ENCODE results near the gene LRSAM1.

LRSAM1 gene

DNA sequence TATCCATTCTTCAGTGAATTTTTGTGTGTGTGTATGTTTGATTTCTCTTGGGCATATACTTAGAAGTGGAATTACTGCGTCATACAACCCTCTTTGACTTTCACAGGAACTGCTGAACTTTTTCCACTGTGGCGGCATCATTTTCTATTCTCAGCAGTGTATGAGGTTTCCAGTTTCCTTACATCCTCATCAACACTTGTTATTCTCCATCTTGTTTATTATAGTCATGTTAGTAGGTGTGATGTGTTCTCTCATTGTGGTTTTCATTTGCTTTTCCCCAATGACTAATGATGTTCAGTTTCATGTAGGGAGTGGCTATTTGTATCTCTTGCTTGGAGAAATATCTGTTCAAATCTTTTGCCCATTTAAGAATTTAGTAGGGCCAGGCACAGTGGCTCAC, 24.6 kb upstream of the LRSAM1 start:
- DNase-seq (ENCODE audit: low spot score) = no peak

DNA sequence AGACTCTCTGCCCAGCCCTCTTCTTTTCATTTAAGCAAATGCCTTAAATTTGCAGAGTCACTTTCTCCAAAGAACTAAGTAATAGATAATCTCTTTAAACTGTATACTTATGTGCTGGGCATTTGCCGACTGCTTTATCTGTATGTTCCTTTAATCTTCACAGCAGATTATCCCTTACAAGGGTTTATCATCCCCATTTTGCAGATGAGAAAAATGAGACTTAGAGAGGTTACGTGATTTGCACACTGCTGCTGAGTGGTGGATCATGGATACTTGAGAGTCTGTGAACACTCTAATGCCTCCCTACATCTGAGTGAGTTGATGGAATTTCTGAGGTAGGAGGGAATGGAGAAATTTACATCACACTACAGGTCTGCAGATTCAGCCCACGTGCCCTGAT, 23.0 kb upstream of the LRSAM1 start:
- no peak for DNase-seq (ENCODE audit: low spot score)

DNA sequence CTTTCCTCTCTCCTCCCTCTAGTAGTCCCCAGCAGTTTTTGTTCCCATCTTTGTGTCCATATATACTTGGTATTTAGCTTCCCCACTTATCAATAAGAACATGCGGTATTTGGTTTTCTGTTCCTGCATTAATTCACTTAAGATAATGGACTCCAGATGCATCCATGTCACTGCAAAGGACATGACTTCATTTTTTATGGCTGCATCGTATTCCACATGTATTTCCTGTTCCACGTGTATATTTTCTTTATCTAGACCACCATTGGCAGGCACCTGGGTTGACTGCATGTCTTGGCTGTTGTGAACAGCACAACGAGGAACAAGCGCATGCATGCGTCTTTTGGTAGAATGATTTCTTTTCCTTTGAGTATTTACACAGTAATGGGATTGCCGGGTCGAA, 20.9 kb upstream of the LRSAM1 start:
- DNase-seq (ENCODE audit: low spot score) = no peak

DNA sequence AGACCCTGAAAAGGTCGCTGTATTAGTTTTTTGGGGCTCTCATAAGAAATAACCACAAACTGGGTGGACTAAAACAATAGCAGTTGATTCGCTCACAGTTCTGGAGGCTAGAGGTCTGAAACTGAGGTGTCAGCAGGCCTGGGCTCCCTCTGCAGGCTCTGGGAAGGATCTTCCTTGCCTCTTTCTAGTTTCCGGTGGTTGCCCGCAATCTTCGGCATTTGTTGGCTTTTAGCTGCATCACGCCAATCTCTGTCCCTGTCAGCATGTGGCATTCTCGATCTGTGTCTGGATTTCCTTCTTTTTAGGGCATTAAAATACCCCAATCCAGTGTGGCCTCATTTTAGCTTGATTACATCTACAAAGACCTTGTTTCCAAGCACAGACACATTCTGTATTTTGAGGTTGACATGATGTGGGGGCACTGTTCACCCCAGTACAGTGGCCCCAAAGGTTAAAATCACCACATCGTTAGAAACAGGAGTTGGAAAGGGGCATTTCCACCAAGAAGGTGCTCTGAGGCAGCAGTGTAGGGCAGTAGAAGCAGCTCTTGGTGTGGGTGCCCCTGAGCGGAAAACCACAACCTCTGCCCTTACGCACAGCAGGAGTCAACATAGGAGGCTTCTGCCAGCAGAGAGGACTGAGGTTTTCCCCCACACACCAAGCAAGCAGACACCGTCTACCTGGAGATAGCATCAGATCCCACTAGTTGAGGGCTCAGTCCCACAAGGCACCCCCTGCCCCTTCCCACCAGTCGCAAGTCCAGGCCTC, 13.6 kb upstream of the LRSAM1 start:
- DNase-seq (ENCODE audit: low spot score) = no peak

DNA sequence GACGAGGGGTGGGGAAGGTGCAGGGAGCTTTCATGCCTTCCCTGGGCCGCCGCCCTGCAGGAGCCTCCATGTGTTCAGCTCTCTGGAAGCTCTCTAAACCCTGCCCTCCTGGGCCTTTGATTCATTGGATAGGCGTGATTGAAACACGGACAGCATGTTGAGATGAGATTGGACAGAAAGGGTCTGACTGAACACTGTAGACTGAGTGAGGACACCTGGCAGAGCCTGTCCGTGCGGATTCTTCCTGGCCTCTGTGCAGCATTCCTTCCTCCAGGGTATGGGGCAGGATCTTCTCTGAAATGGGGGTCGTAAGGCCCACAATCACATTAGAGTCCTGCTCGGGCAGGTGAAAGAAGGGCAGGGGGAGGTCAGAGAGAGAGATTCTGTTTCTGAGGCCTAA, 12.9 kb upstream of the LRSAM1 start:
- no peak for DNase-seq (ENCODE audit: low spot score)

DNA sequence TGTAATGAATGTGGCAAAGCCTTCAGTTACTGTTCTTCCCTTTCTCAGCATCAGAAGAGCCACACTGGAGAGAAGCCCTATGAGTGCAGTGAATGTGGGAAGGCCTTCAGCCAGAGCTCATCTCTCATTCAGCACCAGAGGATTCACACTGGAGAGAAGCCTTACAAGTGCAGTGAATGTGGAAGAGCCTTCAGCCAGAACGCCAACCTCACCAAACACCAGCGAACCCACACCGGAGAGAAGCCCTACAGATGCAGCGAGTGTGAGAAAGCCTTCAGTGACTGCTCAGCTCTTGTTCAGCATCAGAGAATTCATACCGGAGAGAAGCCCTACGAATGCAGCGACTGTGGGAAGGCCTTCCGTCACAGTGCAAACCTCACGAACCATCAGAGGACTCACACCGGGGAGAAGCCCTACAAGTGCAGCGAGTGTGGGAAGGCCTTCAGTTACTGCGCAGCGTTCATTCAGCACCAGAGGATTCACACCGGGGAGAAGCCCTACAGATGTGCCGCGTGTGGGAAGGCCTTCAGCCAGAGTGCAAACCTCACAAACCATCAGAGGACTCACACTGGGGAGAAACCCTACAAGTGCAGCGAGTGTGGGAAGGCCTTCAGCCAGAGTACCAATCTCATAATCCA, 6.9 kb upstream of the LRSAM1 start:
- DNase-seq (ENCODE audit: low spot score) = no peak

DNA sequence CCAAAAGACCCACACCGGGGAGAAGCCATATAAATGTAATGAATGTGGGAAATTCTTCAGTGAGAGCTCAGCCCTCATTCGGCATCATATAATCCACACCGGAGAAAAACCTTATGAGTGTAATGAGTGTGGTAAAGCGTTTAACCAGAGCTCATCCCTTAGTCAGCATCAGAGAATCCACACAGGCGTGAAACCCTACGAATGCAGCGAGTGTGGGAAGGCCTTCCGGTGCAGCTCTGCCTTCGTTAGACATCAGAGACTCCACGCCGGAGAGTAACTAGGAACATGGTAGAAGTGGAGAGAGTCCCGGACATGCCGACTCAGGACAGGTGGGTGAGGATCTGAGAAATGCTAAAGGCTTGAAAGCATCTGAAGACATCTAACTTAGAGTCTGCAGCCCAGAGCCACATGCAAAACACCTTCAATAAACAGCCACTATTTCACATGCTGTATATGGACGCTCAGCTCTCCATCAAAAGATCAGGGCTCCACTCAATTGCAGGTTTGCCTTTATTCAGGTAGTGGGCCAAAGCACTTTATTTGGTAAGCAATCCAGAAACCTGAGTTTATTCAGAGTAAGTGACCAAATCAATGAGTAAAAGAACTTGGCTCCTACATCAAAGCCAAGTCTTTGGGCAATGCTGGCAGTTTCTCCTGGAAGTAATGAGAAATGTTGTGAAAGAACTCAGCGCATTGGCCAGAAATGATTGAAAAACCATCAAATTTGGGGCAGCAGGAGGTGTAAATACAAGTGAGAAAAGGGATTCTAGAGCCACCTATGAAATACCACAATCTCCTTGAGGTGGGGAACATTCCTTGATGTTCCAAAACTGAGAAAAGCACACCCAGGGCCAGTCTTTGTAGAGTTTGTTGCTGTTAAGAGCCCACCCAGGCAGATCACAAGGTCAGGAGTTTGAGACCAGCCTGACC, 6.1 kb upstream of the LRSAM1 start:
- DNase-seq (ENCODE audit: low spot score) = no peak

DNA sequence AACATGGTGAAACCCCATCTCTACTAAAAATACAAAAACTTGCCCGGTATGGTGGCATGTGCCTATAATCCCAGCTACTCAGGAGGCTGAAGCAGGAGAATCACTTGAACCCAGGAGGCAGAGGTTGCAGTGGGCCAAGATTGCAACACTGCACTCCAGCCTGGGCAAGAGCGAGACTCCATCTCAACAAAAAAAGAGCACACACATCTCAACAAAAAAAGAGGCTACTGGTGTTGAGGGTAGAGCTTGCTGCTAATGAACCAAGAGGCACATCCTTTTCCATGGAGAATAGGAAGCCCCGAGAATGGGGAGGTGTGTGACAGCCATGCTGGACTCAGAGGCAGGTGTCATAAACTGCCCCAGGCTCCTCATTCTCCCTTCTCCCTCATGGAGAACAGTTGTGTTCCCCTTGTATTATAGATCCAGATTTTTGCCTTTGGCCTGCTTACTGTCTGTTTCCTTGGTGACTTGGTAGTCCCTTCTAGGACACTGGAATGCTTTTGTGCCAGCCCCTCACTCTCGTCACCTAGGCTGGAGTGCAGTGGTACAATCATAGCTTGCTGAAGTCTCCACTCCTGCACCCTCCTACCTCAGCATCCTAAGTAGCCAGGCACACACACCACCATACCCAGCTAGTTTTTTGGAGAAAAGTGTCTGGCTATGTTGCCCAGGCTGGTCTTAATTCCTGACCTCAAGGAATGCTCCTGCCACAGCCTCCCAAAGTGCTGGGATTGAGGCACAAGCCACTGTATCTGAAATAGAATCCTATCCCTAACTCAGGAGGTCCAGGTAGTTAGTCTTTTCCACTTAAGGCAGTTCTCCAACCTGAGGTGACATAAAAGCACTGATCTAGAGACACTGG, 5.2 kb upstream of the LRSAM1 start:
- DNase-seq (ENCODE audit: low spot score) = no peak

DNA sequence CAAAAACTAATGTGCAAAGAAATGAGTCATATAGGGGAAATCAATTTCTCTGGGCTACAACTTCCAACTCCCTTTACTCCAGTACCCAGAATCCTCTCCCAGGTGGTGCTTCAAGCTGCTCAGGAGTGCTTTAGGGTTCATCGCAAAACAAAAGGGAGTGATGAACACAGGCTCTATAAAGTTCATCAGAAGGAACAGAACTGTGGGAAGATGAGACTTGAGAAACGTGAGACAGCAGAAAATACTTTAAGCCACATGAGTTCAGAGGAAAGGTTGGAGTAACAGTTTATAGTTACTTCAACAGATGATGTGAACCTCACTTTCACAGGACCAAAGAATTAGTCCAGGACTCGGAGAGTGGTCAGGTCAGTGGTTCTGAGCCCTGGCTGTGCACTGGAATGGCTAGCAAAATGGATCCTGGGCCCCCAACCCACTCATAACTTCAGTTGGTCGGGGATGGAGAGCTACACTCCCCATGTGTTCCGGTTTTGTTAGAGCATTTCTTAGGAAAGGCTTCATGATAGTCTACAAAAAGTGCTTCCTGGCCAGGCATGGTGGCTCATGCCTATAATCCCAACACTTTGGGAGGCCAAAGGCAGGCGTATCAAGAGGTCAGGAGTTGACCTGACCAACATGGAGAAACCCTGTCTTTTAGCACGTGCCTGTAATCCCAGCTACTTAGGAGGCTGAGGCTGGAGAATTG, 4.4 kb upstream of the LRSAM1 start:
- DNase-seq (ENCODE audit: low spot score) = no peak

DNA sequence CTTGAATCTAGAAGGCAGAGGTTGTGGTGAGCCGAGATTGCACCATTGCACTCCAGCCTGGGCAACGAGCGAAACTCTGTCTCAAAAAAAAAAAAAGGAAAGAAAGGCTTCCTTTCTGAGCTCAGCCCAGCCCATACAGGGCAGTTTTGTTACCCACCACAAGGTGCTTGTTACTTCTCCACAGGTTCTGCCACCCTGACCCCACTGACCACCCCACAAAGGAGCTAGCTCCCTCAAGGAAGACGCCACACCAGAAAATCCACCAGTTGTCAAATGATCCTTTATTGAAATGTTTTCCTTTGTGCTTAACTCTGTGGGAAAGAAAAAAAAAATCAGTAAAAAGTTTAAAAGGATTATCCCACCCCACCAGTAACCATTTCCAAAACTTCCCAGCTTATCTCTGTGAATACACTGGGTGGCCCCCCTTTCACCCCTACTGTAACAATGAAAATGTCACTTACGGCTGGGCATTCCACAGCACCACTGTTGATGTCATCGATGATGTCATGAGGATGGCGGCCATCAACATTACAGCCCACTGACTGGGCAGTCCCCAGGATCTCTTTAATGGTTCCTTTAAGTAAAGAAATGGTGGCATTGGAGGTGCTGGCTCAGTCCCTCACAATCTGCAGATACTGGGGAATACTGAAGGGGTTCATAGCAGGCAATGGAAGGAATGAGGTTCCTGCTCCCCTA, 3.7 kb upstream of the LRSAM1 start:
- no peak for DNase-seq (ENCODE audit: low spot score)

DNA sequence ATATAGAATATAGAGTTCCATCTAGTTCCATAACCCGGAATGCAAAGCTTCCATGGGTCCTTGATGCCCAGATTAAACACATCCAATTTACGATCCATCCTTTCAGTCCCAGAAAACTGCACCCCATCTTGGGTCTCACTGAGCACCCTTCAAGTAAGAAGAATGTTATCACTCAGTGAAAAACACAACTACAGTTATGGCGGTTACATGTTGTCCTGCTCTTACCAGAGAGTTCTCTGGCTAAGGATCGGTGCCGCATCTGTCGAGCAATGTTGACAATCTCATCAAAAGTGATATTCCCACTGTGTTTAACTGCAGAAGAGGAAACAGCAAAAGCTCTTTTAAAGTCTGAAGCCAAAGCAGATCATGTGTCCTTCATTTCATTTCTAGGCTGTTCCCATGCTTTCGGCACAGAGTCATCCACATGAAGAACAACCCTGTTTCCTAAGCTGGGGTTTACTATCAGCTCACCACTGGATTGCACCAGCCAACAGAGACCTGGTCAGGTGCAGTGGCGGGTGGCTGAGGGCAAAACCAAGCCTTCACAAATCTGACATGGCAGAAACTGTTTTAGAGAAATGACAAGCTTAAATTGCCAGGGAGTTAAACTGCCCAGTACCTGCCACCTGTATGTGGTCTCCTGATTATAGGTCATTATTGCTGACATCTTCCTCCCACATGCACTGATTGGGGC, 3.1 kb upstream of the LRSAM1 start:
- no peak for DNase-seq (ENCODE audit: low spot score)

DNA sequence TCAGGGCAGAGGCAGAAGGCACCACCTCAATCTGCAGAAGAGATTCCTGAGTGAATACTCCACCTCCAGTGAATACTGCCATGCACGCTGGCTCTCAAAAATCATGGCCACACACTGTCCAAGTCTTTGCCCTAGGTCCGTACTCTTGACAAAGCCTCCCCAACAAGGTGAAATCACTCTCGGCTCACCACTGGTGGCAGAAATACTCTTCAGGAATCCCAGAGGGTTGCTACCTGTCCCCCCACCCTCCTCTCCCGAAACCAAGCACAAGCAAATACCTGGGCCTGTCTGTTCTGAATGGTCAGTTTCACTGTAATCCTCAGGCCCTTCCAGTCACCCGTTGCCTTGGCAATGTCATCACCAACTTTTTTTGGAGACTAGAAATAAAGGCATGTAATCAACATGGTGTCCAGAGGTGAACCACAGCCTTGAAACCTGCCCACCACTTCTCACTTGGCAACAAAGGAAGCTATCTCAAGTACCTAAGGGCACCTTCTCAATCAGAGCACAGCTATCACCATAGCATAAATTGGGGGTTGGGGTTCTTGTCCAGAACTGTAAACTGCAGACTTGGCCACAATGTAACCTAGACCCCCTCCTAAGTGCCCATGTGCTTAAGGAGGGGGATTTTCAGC, 1.9 kb upstream of the LRSAM1 start:
- DNase-seq (ENCODE audit: low spot score) = no peak

DNA sequence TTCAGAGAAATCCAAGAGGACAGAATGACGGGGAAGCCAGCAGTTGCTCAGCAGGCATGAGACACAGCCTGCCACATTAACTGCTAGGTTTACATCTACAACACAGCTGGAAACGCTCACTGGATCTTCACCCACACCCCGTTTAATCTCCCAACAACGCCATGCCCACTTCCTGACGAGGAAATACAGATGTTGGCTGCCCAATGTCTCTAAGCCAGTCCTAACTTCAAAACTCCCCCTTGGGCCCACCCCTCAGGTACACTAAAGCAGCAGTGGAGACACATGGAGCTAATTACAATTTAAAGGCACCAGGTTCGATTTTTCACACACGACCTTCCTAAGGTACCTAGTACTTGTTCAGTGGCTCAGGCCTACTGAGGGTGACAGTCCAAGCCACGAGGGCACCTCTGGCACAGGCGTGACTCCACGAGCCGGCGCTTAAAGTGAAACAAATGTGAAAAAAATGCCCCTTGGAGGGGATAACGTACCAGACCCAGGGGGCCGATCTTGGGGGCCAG, 1.0 kb upstream of the LRSAM1 start:
- DNase-seq (ENCODE audit: low spot score) = peak; percentile 40

DNA sequence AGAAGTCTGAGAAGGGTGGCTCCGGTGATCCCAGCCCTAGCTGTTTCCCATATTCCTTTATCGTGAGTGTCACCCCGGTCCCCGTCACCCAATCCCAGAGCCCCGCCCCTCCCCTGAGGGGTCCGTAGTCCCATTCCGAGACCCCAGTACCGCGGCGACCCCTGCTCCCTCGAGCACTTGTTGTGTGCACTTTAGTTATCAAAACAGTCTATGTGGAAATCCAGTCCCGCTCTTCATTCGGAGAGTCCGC, 223 bp downstream of the LRSAM1 start:
- no peak for DNase-seq (ENCODE audit: low spot score)

DNA sequence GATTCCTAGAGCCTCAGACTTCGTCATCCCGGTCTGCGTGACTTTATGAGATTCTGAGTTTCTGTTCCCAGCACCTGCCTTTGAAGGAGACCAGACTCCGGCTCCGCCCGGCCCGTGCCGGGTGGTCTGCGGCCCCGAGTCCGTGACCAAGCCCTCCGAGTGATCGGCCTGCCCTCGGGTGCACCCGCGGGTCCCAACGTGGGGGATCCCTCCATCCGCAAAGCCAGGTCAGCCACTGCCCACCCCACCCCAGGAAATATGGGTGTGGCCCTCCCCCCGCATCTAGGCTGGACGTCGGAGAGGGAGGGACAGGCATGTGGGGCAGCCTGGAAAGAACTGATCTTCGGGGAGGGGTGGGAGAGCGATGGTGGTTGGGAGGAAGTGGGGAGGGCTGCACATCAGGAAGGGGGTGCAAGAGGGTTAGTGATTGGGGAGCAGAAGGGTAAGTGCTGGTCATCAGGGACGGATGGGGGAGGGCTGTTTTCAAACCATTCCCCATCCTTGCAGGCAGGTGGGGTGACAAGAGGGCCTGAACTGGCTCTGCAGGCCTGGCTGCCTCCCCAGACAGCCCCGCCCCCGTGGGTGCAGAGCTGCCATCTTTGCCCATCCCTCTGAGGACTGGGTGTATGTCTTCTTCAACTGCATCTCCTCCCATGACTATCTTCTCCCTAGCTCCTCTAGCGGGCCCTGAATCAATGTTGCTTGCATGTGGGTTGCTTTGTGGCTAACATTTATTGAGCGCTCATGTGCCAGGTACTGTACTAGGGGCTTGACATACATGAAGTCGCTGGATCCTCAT, 747 bp downstream of the LRSAM1 start:
- peak; percentile 76 for DNase-seq (ENCODE audit: low spot score)

DNA sequence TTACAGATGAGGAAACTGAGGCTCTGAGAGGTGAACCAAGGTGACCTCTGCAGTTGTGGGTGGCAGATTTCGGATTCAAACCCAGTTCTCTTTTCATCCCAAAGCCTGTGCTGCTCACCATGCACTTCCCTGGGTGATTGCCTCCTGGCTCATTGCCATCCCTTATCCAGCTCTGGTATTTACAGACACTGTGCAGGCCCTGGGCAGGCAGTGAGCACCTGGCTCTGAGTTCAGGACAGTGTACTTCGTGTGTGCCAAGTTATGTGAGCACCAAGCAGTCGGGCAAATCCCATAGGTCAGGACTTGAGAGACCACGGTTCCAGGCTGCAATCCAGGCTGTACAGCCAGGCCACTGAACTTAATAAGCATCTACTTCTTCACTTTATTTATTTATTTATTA, 1.4 kb downstream of the LRSAM1 start:
- no peak for DNase-seq (ENCODE audit: low spot score)

DNA sequence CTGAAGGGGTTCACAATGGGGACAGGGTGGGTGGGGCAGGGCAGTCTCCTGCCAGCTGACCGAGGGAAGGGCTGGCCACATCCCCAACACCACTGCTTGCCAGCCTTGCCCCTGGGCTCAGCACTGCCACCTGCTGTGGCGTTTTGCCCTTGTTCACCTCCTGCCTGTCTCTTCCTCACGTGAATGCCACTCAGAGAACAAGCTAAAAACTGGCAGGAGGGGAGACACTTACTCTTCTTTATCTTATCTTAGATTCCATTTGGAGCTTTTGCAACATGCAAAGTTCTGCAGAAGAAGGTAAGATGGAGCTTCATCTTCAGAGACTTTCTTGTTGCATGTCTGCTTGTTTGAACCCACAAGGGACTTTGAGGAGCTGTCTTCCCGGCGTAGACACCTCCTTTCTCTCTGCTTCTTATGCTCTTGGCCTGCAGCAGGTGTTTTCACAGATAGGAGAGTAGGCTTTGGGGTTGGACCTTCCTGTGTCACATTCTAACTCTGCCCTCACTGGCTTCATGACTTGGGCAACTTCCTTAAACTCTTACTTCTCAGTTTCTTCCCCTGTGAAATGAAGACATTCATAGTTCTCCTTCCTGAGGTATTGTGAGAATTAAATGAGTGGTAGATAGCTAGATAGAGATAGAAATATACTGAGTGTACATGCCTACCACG, 4.1 kb downstream of the LRSAM1 start:
- peak; percentile 39 for DNase-seq (ENCODE audit: low spot score)

DNA sequence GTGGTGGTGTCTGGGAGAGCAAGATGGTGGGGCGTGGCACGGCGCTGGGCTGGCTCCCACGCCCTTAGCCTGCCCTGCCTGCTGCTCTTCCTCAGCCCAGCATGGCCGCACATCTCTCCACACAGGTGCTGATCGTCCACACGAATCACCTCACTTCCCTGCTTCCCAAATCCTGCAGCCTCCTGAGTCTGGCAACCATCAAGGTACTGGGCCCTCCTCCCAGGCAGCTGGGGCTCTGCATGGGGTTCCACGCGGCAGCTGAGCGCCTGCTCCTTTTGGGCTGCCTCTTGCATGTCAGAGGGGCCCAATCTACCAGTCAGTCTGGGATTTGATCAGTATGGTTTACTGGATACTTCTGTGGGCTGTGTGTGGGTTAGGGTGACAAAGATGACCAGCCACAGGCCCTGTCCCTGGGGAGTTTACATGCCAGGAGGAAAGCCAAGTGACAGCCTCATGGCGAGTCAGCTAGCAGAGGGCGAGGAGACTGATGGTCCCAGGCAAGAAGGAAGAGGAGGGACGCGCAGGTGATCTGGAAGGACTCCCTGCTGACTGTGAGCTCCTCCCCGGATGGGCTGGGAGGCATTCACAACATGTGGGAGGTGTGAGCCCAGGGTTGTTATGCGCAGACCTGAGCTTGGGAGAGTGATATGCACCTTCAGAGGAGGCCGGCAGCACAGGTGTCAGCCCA, 6.0 kb downstream of the LRSAM1 start:
- no peak for DNase-seq (ENCODE audit: low spot score)
